Measurements from ENCODE around the gene FXYD7.

The FXYD7 gene

DNA sequence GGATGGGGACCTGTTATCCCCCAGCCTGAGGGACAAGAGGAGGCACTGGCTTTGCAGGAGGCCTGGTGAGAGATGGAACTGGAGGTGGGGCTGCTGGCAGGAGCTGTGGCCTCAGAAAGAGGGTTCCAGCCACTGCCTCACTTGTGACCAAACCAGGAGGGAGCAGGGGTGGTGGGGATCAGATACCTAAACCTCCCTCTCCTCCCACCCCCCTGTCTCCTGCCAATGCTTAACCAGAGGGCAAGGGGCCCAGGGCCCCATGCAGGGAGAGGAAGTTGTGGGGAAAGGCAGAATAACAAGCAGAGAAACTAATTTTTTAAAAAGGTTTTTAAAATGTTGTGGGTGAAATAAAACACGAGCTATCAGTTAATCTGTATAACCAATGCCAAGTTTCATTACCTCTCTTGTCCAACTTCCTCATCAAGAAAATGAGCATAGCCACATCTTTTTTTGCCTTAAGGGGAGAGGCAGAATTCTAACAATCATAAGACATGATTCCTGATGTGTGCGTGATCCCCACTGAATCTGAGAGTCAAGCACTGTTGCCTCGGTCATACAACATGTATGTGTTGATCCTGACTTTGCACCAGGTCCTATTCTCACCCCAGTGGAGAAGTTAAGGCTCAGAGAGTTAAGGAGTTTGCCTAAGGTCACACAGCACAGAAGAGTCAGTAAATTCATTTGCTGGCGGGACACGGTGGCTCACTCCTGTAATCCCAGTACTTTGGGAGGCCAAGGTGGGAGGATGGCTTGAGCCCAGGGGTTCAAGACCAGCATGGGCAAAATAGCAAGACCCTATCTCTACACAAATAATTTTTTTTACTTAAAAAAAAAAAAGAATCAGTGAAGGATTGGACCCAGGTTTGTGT, 24.4 kb downstream of the FXYD7 start:
- Histone ChIP-seq H3K9me3 (ENCODE audit: low read length) (peaks cover 26% of the 10 kb centered on the region), H3K27ac (ENCODE audit: low read depth, low read length, poor library complexity, severe bottlenecking) (no peak overlapping the region), H3K9ac (ENCODE audit: low read length) (no peak overlapping the region), H3K4me2 (ENCODE audit: low read length) (no peak overlapping the region), H3K27me3 (ENCODE audit: insufficient read depth, low read length) (no peaks in the 10 kb centered on the region), H3K4me3 (ENCODE audit: low read depth, low read length, poor library complexity, severe bottlenecking) (no peak overlapping the region), H2AFZ (ENCODE audit: low read length) (no peak overlapping the region), H3K4me1 (ENCODE audit: insufficient read depth, low read length, severe bottlenecking) (peaks cover 5% of the 10 kb centered on the region), H4K20me1 (ENCODE audit: insufficient read depth, low read length) (no peaks in the 10 kb centered on the region), H3F3A (ENCODE audit: insufficient read depth, low read length) (no peaks in the 10 kb centered on the region), H3K36me3 (ENCODE audit: insufficient read depth, low read length) (peaks cover 91% of the 10 kb centered on the region), H3K9me2 (ENCODE audit: low read depth, low read length) (no peaks in the 10 kb centered on the region), H3K79me2 (ENCODE audit: insufficient read depth, low read length) (no peaks in the 10 kb centered on the region)
- no peak for TF ChIP-seq EZH2 (IDR thresholded peaks at IDR 0.05; ENCODE audit: borderline replicate concordance, low read length)

DNA sequence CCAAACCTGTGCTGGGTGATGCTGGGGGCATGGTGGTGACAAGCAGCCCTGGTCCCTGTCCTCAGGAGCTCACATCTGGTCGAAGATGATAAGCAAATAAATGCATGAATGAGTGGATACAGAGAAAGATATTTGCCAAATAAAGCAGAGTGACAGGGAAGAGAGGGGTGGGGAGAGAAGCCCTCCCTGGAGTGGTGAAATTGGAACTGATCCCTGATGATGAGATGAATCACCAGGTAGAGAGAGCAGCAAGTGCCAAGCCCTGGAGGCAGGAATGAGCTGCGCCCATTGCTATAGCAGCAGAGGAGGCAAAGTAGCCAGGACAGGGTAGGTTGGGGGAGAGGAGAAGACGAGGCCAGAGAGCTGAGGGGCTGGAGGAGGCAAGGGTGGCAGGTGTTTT, 25.1 kb downstream of the FXYD7 start:
- H2AFZ ChIP-seq (ENCODE audit: low read length) = no peak overlapping the region
- peaks cover 19% of the 10 kb centered on the region for H3K9me3 ChIP-seq (ENCODE audit: low read length)
- peaks cover 5% of the 10 kb centered on the region for H3K4me1 ChIP-seq (ENCODE audit: insufficient read depth, low read length, severe bottlenecking)
- no peak overlapping the region for H3K4me2 ChIP-seq (ENCODE audit: low read length)
- peaks cover 88% of the 10 kb centered on the region for H3K36me3 ChIP-seq (ENCODE audit: insufficient read depth, low read length)
- no peak overlapping the region for H3K27ac ChIP-seq (ENCODE audit: low read depth, low read length, poor library complexity, severe bottlenecking)
- H3K9ac ChIP-seq (ENCODE audit: low read length) = no peak overlapping the region
- H4K20me1 ChIP-seq (ENCODE audit: insufficient read depth, low read length) = no peaks in the 10 kb centered on the region
- H3K79me2 ChIP-seq (ENCODE audit: insufficient read depth, low read length) = no peaks in the 10 kb centered on the region
- H3K27me3 ChIP-seq (ENCODE audit: insufficient read depth, low read length) = no peaks in the 10 kb centered on the region
- no peak overlapping the region for H3K4me3 ChIP-seq (ENCODE audit: low read depth, low read length, poor library complexity, severe bottlenecking)
- TF ChIP-seq EZH2 (IDR thresholded peaks at IDR 0.05; ENCODE audit: borderline replicate concordance, low read length) (no peak), CTCF (IDR thresholded peaks at IDR 0.05; ENCODE audit: low read length) (no peak)
- H3F3A ChIP-seq (ENCODE audit: insufficient read depth, low read length) = no peaks in the 10 kb centered on the region
- H3K9me2 ChIP-seq (ENCODE audit: low read depth, low read length) = no peaks in the 10 kb centered on the region

- Histone ChIP-seq H2AFZ (ENCODE audit: low read length) (no peak overlapping the region), H3K9me2 (ENCODE audit: low read depth, low read length) (no peaks in the 10 kb centered on the region), H3K4me1 (ENCODE audit: insufficient read depth, low read length, severe bottlenecking) (peaks cover 5% of the 10 kb centered on the region), H3K4me2 (ENCODE audit: low read length) (no peak overlapping the region), H3K4me3 (ENCODE audit: low read depth, low read length, poor library complexity, severe bottlenecking) (no peak overlapping the region), H3K36me3 (ENCODE audit: insufficient read depth, low read length) (peaks cover 76% of the 10 kb centered on the region), H3K79me2 (ENCODE audit: insufficient read depth, low read length) (no peaks in the 10 kb centered on the region), H3F3A (ENCODE audit: insufficient read depth, low read length) (no peaks in the 10 kb centered on the region), H3K9me3 (ENCODE audit: low read length) (peaks cover 11% of the 10 kb centered on the region), H3K27ac (ENCODE audit: low read depth, low read length, poor library complexity, severe bottlenecking) (no peak overlapping the region), H3K9ac (ENCODE audit: low read length) (no peak overlapping the region), H4K20me1 (ENCODE audit: insufficient read depth, low read length) (no peaks in the 10 kb centered on the region), H3K27me3 (ENCODE audit: insufficient read depth, low read length) (no peaks in the 10 kb centered on the region)
- TF ChIP-seq CTCF (IDR thresholded peaks at IDR 0.05; ENCODE audit: low read length) = no peak
- no peak for TF ChIP-seq EZH2 (IDR thresholded peaks at IDR 0.05; ENCODE audit: borderline replicate concordance, low read length)
Observed at GRCh38 chr19:35169221-35169995, 26.4 kb downstream of the FXYD7 start.

Data from OCI-LY1 (cell line).